HG03066 (cell line): ENCODE data around the gene ANKRD9.

Experiments
- ATAC-seq: cut with Tn5 transposase; IDR thresholded peaks from one replicate; pipeline ENCODE4 v1.9.1; 2021; ENCODE audit warnings: low read depth; ENCODE audit not compliant: unreplicated experiment

Gene ANKRD9

GRCh38 chr14:102499401-102500157, 10.0 kb downstream of the ANKRD9 start:
- no peak for ATAC-seq

GRCh38 chr14:102498678-102499265, 10.8 kb downstream of the ANKRD9 start:
- no peak for ATAC-seq

DNA sequence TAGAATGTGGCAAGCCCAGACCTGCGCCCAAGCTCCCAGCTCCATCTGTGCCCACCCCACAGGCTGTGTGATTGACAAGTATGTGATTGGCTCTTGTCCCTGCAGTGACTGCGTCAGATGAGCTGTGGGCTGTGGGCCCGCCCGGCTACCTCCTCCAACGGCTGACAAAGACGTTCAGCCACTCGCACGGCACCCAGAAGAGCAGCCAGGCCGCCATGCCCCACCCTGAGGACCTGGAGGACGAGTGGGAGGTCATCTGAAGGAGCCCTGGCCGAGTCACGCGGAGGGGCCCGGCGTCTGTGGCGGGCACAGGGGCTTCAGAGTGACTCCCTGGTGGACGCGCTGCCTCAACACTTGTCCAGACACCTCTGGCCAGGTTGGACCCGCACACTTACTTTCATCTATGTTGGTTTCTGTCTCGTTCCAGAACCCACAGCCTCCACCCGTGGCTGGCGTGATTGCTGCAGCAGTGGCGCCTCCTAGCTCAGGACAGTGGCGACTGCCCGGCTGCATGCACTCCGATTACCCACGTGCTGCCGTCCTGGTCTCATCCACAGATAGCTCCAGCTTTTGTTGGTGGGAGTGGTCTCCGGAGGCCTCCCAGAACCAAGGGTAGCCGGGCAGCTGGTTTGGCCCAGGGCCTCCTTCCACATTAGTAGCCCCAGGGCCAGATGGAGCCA, 11.4 kb downstream of the ANKRD9 start:
- no peak for ATAC-seq

DNA sequence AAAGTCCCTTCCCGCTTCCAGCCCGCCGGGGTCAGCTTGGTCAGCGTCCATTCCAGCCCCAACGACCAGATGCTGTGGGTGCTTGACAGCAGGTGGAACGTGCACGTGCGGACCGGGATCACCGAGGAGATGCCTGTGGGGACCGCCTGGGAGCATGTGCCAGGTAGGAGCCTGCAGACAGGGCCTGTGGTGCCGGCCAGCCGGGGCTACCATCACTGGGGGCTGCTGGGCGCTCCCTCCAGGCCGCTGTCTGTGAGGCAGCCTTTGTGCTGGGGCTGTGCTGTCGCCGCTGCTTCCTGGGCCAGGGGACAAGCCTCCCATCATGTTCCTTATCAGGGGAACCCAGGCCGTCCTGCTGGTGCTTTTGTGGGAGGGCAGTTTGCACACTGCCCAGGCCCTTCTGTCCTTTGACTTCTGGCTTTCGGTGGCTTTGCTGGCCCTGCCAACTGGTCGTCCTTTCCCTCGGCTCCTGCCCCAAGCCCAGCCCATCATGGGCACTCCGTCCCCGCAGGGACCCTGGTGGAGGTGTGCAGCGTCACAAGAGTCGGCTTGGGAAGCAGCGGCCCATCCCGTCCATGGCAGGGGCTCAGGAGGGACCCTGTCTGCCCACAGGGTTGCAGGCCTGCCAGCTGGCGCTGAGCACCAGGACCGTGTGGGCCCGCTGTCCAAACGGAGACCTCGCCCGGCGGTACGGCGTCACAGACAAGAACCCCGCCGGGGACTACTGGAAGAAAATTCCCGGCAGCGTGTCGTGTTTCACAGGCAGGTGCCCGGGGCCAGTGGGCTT, 12.4 kb downstream of the ANKRD9 start:
- ATAC-seq: no peak

DNA sequence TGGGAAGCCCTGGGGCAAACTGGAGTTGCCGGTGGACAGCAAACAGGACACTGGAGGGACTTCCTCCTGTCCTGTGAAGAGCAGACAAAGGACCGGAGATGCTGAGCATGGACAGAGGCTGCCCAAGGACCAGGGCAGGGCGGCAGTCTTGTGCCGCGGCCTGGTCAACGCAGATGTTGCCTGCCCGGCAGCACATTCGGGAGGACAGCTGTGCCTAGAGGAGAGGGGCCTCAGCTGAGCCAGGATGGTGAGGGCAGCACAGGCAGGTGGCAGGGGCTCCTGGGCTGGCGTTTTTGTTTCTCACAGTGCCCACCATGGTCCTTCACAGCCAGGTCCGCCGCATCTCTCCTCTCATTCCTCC, 13.3 kb downstream of the ANKRD9 start:
- ATAC-seq: no peak

GRCh38 chr14:102495491-102496330, 13.9 kb downstream of the ANKRD9 start:
- no peak for ATAC-seq

DNA sequence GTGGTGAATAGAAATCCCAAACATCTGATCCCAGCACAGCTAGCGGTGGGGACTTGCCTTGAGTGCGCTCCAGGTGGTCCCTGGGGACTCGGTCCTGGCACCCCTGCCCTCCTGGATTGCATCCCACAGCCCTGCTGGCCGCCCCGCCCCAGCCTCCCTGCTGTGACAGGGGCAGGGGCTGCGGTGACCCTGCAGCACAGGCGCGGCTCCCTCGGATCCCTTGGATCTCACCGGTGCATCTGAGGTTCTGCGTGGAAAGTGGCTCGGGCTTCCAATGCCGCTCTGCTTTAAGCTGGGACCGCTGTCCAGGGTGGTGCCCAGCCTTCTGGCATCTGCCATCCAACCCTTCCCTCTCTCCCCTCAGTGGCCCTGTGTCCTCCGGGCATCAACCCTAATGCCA, 16.0 kb downstream of the ANKRD9 start:
- no peak for ATAC-seq

GRCh38 chr14:102493096-102493495, 16.5 kb downstream of the ANKRD9 start:
- no peak for ATAC-seq

GRCh38 chr14:102492531-102492910, 17.1 kb downstream of the ANKRD9 start:
- ATAC-seq: no peak

DNA sequence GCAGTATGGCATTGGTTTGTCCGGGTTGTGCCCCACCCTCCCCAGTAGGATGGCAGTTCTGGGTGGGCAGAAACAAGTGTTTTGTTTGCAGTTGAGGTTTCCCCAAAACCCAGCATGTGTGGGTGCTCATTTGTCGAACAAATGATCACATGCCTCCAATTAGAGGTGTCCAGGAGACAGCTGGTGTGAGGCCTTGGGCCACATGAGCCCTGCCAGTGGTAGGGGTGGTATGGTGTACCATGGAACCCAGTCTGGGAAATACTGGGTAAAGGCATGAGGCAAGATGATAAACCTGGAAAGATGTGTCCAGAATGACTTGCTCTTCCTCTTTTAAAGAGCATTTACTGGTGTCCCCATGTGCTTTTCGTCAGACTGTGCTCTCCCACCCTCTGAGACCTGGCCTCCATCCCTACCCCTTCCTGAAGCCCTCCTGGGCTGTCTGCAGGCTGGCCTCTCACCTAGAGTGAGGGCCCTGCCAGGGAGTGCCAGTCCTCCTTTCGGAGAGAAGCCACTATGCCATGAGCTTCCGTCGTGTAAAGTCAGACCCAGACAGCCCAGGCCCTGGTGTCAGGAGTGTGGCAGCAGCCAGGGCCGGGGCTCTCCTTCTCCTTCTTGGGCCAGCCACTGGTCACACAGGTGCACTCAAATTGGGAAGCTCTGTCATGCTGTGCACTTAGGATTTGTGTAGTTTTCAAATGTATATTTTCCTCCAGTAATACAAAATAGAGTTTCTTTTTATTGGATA, 17.6 kb downstream of the ANKRD9 start:
- ATAC-seq: no peak

DNA sequence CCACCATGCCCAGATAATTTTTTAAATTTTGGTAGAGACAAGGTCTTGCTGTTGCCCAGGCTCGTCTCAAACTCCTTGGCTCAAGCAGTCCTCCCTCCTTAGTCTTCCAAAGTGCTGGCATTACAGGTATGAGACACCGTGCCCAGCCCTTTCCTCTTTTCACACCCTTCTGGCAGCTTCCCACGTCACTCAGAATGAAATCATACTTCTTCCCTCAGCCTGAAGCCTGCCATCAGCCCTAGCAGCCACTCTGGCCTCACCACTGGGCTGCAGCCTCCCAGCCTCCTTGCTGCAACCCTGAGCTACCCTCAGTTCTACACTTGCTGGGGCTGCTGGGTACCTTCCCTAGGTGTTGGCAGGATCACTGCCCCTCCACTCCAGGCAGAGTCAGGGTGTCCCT, 18.2 kb downstream of the ANKRD9 start:
- no peak for ATAC-seq

DNA sequence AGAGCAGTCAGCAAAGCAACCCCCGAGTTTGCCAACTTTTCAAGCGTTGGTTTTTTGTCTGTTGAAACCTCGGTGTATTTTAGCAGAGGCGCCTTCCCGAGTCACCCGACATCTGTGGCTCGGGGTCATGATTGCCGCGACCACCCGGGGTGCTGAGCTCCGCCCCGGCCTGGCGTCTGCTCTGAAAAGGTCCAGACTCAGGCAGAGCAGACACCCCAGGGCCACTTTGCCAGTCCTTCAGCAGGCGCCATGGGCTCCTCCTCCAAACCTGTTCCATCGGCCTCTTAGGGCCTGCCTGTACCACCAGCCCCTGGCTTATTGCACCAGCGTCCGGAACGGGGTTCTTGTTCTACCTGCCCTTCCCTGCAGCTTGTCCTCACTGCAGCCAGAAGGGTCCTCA, 19.1 kb downstream of the ANKRD9 start:
- ATAC-seq: no peak

GRCh38 chr14:102487204-102487577, 22.4 kb downstream of the ANKRD9 start:
- ATAC-seq: no peak

GRCh38 chr14:102486513-102487203, 22.9 kb downstream of the ANKRD9 start:
- ATAC-seq: no peak

- no peak for ATAC-seq
Observed at GRCh38 chr14:102485693-102486512, 23.7 kb downstream of the ANKRD9 start.

- no peak for ATAC-seq
Observed at GRCh38 chr14:102484316-102484715, 25.3 kb downstream of the ANKRD9 start.

- no peak for ATAC-seq
Observed at GRCh38 chr14:102481791-102482238, 27.8 kb downstream of the ANKRD9 start.

GRCh38 chr14:102481371-102481770, 28.2 kb downstream of the ANKRD9 start:
- ATAC-seq: no peak
